Suppressor macrophage (primary cell): ENCODE results near the gene ZNF143.
A peak's percentile ranks its signal among the peaks of the same experiment; 100 is the strongest.
"Not testable (repeated sequence)": the region's sequence is repeated elsewhere in the genome, so short reads cannot be mapped to it uniquely, and the experiment has no call there.

Experiments used
- DNase-seq, 4 experiments: peaks; one replicate each; pipeline ENCODE4 v3.0.0-alpha.2; 2020 to 2022
- total RNA-seq, 17 experiments: gene quantifications; one replicate each; lab custom pipeline; 2026; ENCODE audit warnings: mixed read lengths in 6 of 17, inconsistent platforms in 3 of 17; lab: John Stamatoyannopoulos, UW

ZNF143 gene
- 13.6 to 33.4 (median 24.8) reads per million in 17 experiments for total RNA-seq

DNA sequence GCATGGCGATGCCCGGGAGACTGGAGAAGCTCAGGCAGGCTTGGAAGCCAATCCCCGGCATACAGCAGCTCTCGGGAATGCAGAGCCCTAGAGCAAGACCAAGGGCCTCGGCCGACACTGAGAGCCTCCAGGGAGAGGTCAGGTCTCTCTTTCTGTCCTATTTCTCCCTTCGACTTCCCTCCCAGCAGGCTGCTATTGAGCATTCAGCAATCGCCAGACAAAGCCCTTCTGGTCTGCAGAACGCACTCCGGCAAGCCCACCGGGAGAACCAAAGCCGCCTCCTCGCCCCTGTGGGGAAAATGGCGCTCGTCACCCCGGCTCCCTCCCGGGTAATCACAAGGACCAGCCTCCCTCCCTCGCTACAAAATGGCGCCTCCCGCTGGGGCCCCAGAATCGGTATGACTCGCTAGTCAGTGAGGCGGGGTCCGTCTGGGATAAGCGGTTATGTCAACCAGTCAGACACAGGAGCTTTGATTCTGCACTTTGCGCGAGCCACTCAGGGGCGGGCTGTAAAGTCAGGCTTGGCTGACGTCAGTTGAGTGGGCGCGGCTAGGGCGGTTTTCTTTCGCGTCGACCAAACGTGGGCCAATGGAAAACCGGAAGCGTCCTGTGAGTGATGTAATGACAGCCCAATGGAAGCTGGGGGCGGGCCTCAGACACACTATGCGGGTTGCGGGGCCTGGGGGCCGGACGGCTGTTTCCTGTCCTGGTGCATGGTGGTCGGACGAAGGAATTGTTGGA lies at the start of gene ZNF143:
Gene ZNF143 (plus strand): TSS at position 691 of the 741 bp plus-strand sequence. CDS start 10,297 bp downstream, outside the sequence.
- peak; percentile 100 for DNase-seq

DNA sequence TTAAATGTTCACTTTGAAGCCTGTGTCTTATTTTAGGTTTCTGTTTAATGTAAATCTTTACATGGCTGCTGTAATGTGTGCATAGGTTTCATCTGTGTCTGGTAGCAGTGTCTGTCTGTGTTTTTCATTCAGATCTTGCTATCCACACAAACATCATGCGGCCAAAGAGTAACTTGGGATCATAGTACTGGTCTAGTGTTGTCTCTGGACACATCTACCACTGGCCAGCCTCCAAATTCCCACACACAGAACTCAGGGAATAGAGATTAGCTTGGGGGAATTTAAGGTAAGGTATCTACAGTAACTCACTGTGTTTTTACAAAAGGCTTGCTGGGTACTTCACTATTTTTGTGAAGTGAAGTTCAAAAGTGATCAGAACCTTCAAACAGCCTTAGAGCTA lies 32.1 kb upstream of the ZNF143 start:
- DNase-seq, result no peak

DNA sequence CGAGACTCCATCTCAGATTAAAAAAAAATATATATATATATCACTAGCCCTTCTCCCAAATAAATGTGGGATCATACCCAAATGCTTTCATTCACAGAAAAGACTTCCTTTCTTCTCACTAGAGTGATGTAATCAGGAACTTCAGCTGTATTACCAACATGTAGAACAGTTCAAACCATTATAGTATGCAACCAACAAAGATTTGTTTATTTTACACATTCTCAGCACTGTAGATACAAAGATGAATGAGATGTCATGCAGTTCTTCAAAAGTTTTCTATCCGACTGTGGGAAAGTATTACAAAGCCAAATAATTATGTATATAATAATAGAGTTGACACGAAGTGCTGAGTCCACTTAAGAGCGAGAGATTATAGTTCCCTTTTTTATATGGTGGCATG lies 22.2 kb upstream of the ZNF143 start:
- DNase-seq, result peak in 2 of 4 experiments; percentile 21 to 24

DNA sequence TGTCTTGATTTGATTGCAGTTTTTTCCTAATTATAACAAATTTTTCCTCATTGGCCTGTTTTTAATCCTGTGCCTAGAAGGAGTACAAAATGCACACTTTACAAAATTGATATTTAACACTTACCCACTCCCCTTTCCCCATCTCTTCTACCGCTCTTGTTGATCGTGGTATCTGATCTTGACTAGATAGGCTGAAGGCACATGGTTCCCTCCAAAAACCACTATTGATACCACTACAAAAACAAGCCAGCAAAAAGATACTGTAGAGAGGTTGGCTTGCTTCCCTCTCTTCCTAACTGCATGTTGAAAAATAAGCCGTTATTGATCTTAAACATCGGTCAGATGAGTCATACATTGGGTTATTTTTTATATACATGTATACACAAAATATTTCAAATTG lies 14.6 kb upstream of the ZNF143 start:
- no peak for DNase-seq

DNA sequence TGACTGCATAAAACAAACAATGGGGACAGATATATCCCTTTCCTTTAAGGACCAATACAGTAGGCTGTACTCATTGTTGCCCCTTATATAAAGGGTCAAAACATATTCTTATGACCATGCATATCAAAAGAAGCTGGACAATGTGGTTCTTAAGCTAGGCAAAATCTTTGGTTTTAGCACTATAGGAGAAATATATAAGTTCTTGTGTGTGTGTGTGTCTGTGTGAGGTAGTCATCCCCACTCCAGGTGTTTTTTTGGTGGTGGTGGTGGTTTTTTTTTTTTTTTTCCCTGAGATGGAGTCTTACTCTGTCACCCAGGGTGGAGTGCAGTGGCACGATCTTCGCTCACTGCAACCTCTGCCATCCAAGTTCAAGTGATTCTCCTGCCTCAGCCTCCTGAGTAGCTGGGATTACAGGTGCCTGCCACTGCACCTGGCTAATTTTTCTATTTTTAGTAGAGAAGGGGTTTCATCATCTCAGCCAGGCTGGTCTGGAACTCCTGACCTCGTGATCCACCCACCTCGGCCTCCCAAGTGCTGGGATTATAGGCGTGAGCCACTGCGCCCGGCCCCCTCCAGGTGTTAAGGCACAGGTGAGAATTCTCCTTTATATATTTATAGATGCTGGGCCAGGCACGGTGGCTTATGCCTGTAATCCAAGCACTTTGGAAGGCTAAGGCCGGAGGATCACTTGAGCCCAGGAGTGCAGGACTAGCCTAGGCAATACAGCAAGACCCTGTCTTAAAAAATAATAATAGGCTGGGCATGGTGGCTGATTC lies 12.0 kb upstream of the ZNF143 start:
- DNase-seq, result no peak

DNA sequence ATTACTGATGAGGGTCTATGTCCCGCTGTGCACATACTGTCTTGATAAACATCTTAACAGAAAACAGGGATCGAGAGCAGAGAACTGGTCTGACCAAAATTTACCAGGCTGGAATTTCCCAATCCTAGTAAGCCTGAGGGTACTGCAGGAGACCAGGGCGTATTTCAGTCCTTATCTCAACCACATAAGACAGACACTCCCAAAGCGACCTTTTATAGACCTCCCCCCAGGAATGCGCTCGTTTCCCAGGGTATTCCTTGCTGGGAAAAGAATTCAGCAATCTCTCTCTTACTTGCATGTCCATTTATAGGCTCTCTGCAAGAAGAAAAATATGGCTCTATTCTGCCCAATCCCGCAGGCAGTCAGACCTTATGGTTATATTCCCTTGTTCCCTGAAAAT lies 8.8 kb upstream of the ZNF143 start:
- DNase-seq, result not testable (repeated sequence)

DNA sequence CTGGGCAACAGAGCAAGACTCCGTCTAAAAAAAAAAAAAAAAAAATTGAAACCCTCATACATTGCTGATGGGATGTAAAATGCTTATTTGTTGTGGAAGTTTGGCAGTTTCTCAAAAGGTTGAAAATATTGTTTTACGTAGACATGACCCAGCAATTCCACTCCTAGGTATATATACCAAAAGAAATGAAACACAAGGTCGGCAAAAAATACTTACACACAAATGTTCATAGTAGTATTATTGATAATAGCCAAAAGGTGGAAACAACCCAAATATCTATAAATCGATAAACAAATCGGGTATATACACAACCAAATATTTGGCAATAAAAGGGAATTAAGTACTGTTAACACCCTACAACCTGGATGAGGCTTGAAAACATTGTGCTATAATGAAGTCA lies 5.1 kb upstream of the ZNF143 start:
- DNase-seq, result no peak

DNA sequence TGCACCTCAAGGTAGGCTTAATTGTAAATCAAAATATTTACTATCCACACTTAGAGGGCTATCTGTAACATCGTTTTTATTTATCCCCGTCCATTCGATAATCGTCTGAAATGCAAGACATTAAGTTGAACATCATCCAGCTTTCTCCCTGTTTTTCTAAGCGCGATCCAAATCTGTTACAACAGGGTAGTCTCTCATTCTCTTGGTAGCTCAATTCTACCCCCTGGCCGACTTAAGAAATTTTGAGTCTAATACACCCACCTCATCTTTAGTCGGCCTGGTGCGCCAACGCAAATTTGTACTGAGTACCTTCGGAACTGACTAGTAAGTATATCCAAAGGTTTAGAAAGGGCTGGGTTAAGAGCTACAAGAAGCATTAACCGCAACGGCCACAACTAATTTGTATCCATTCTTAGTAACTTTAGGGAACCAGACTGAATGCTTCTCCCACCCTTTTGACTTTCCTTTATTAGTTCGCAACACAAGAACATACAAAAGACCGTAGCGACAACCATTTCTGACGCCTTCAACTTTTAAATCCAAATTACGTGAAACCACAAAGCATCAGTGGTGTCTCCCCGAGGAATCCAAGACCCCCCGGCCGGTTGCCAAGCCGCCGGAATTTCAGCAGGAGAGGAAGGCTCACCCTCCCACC lies 1.0 kb upstream of the ZNF143 start:
- DNase-seq, result peak; percentile 63 to 78 (median 72)

DNA sequence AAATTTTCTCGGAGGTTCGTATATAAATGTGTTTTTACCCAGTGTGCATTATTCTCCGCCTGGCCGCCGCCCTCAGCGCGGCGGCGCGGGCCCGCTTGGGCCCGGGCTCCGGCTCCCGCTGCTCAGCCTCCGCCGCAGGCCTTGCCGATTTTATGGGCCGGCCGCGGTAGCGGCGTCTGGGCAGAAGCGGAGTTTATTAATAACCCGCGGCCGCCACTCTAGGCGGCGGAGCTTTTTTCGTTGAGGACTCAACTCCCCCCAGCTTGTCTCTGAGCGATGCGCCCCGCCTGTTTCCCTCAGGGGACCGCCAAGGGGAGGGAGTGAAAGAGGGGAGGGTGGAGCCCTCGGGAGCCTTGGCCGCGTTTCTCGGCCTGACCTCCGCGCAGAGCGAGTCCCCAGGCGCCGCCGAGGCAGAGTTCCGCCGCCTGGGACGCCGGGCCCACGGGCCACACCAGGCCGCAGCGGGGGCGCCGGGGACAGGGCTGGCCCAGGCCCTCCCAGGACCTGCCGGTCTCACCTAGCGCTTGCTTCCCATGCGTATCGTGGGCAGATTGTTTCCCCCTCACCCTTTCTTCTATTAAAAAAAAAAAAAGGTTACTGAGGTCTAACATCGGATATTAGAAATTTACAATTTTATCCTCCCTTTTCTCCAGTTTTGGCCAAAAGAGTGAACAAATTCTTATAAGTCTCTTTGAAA lies 399 bp downstream of the ZNF143 start:
- DNase-seq, result peak; percentile 85 to 92 (median 91)

DNA sequence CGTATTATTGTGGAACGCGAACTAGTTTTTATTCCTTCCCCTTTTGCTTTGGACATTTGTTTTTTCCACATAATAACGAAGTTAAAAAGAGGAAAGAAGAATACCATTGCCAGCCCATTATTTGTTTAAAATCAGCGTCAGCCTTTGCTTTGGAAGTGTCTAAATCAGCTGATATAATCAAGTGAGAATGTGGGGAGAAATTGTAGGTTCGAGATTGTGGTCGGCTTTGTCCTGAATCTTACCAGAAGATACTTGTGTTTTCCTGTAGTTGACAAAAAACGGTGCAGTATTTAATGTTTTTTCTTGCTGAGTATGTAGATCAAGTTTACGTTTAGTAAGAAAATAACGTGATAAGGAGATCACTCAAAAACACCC lies 935 bp downstream of the ZNF143 start:
- DNase-seq, result peak; percentile 43 to 76 (median 64)

DNA sequence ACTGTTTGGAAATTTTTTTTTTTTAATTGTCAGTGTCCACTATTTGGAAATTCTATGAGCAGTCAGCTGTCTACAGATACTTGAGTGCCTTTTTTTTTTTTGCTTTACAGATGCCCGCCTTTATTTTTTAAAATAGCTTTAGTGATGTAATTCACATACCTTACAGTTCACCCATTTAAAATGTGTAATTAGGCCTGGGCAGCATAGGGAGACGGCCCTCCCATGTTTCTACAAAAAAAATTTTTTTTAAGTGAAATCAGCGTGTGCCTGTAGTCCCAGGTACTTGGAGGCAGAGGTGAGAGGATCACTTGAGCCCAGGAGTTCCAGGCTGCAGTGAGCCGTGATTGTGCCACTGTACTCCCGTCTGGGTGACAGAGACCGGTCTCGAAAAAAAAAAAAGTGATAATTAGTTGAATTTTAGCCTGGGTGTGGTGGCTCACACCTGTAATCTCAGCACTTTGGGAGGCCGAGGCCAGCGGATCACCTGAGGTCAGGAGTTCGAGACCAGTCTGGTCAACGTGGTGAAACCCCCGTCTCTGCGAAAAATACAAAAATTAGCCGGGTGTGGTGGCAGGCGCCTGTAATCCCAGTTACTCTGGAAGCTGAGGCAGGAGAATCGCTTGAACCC lies 1.5 kb downstream of the ZNF143 start:
- peak in 1 of 4 experiments; percentile 10 for DNase-seq

DNA sequence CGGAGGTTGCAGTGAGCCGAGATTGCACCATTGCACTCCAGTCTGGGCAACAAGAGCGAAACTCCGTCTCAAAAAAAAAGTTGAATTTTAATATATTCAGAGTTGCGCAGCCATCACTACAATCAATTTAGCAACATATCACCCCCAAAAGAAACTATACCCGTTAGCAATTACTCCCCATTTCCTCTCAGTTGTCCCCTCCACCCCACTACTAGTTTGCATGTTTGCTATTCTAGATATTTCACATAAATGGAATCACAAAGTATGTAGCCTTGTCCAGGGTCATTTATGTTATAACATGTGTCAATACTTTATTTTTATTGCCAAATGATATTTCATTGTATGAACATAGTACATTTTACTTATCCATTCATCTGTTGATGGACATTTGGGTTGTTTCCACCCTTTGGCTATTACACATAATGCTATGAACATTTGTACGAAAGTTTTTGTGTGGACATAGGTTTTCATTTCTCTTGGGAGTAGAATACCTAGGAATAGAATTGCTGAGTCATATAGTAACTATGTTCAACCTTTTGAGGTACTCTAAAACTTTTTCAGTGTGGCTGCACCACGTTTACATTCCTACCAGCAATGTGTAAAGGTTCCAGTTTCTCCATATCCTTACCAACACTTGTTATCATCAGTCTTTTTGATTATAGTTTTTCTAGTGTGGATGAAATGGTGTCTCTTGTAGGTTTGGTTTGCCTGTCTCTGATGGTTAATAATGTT lies 2.2 kb downstream of the ZNF143 start:
- DNase-seq, result no peak

DNA sequence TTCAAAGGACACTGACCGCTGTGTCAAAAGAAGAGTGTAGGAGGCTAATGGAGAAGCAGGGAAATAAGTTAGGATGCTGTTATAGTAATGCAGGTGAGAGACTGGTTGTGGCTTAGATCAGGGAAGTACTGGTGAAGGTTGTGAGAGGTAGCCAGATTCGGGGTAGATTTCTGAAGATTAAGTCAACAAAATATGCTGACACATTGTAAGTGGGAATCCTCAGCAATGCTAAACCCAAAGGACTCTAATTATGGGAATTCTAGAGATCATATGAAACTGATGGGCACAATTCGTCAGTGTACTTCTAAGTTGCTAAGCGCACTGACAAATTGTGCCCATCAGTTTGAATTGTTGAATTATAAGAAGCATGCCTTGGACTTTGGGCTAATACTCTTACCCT lies 10.0 kb downstream of the ZNF143 start:
- no peak for DNase-seq

DNA sequence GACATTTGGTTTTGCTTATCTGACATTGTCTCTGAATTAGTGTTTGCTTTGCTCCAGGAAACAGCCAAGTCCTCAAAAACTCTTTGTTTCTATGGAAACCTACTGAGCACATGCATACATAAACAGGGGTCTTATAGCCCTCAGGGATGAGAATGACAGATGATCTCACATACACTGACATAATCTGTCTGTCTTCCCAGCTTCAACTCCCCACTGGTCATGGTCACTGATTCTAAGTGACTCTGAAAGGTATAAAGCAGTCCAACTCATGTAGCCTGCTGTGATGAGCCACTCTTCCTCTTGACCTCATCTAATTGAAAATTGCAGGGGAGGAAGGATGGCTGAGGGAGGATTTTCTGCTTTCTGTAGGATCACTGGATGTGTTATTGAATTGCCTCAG lies 12.6 kb downstream of the ZNF143 start:
- DNase-seq, result no peak

DNA sequence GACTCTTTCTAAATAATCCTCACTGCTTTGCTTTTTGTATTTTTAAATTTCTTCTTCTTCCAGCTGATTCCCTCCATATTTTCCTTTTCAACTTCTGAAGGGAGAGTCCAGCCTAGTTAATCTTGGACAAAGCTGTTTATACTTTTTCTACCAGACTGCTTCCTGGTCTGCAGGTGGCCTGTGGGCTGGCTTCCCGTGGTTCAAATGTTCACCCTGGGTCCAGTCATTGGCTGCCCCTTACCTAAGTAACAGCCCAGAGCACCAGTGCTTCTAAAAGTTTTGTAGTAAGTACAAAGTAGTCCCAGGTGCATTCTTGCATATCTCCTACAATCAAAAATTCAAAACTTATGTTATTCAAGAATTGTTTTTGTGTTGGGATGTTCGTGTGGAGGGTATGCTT lies 19.1 kb downstream of the ZNF143 start:
- DNase-seq, result no peak

DNA sequence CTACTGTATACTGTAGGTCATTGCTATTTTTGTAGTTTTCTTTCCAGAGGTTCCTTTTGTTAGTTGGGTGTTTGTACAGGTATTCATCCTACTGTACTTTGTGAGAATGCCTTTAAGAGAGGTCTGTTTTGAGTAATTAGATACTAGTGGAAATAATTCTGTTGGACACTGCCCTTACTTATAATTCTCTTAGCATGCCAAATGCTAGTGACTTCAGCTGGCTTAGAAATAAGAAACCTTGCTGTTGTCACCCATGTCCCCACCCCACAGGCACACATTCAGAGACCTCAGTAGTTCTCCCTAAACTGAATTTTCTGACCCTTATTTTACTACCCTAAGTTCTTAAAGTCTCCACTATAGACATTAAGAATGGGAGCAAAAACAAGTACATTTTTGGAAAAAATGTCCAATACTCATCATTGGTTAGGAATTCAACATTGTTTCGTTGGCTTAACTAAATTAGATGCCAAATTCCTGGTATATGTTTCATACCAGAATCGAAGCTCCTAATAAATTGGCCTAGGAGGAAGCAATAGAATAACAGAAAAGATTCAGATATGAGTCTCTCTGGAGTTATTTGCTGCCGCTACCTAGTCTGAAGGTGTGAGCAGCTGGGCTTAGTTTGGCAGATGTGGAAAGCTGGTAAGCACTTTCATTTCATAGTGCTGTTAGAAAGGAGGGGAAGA lies 28.4 kb downstream of the ZNF143 start:
- no peak for DNase-seq

DNA sequence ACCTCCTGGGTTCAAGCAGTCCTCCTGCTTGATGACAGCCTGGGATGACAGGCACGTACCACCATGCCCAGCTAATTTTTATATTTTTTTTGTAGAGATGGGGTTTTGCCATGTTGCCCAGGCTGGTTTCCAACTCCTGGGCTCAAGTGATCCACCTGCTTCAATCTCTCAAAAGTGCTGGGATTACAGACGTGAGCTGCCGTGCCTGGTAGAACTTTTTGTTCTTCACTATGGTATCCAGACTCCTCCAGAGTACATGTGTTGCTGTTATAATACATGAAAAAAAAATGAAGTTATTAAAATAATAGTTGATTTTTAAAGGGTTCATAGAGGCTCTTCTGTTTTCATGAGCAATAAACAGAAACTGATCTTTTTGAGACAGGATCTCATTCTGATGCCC lies 29.6 kb downstream of the ZNF143 start:
- DNase-seq, result no peak

DNA sequence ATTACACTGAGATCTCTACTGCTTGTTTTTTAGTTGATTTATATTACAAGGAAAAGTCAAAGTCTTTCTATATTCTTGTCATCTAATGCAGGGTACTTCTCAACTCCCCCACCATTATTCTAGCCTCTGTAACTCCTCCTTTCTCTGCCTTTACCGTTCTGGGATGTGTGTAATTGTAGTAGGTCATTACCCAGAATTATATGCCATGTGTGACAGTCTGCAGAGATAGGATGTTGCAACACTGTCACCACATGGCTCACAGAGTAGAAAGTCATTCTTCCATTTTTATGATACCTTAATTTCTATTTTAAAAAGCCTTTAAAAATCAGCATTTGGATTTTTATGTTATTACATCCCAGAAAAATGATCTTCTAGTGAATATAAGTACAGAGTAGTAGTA lies 32.7 kb downstream of the ZNF143 start:
- DNase-seq, result peak in 1 of 4 experiments; percentile 10

DNA sequence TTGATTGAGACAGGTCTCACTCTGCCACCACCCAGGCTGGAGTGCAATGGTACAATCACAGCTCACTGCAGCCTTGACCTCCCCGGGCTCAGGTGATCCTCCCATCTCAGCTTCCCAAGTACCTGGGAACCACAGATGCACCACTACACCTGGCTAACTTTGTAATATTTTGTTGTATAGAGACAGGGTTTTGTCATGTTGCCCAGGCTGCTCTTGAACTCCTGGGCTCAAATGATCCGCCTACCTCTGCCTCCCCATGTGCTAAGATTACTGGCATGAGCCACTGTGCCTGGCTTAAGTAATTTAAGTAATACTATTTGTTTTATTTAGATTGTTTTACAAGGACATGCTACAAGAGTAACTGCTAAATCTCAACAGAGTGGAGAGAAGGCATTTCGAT lies 33.5 kb downstream of the ZNF143 start:
- no peak for DNase-seq

DNA sequence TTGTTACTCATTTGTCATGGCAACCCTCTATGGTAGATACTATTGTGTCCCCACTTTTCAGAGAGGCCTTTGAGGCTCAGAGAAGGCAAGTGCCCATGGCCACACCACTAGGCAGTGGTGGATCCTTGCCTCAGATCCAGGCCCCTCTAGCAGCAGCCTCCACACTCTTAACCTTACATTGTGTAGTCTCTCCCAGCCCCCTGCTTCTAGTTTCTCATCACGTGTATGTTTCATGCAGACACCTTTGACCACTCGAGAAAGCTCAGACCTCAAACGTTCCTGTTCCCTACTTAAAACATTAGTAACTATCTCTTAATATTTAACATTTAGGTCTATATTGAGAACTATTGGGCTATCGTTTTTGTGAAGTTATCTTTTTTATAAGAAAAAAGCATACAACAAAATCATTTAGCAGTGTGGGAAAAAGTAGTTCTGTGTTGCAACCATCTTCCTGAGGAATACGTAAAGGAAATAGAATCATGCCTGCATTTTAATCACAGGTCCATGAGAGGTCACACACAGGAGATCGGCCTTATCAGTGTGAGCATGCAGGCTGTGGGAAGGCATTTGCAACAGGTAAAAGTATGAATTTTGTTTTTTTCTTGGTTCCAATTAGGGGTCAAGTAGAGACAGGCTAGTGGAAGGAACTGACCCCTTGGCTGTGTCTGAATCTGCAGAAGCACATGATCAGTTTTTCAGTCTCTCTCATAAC lies 35.1 kb downstream of the ZNF143 start:
- no peak for DNase-seq
